SU-DHL-6 (cell line): ENCODE measurements around the gene LHX4.

Experiments
- H2AFZ ChIP-seq: fragments of 200-600 bp; sonication (generic); 2 replicates; pipeline ENCODE4 v1.6.1; 2014; ENCODE audit warnings: low read depth, mild to moderate bottlenecking, moderate library complexity, mixed read lengths, antibody characterized with exemption, low read length; ENCODE audit not compliant: severe bottlenecking
- H3F3A ChIP-seq: fragments of 200-600 bp; shearing (Covaris generic); 2 replicates; pipeline ENCODE4 v1.6.0; 2016; ENCODE audit warnings: antibody characterized with exemption, mild to moderate bottlenecking; ENCODE audit not compliant: insufficient read depth
- H3K27ac ChIP-seq: fragments of 200-600 bp; sonication (generic); 2 replicates; pipeline ENCODE4 v1.5.1; 2016; ENCODE audit warnings: low read depth, mild to moderate bottlenecking, low read length, moderate library complexity, mixed read lengths
- H3K27me3 ChIP-seq: fragments of 200-600 bp; sonication (generic), shearing (Covaris generic); 2 replicates; pipeline ENCODE4 v1.6.0; 2014; ENCODE audit warnings: mild to moderate bottlenecking, low read length
- H3K36me3 ChIP-seq: fragments of 200-600 bp; sonication (generic); 2 replicates; pipeline ENCODE4 v1.6.1; 2014; ENCODE audit warnings: mild to moderate bottlenecking, low read length, mixed read lengths
- H3K4me2 ChIP-seq: fragments of 300-600, 200-600 bp; shearing (Covaris generic), sonication (generic); 2 replicates; pipeline ENCODE4 v1.6.0; 2014; ENCODE audit warnings: low read length, low read depth, mild to moderate bottlenecking; ENCODE audit not compliant: poor library complexity, severe bottlenecking
- H3K4me3 ChIP-seq: fragments of 200-600 bp; sonication (generic); 2 replicates; pipeline ENCODE4 v1.5.1; 2014; ENCODE audit warnings: antibody characterized with exemption, low read length, mild to moderate bottlenecking, mixed read lengths; ENCODE audit not compliant: insufficient read depth, poor library complexity, severe bottlenecking
- H3K79me2 ChIP-seq: fragments of 200-600 bp; sonication (generic); 2 replicates; pipeline ENCODE4 v1.6.1; 2014; ENCODE audit warnings: mild to moderate bottlenecking, low read length, moderate library complexity; ENCODE audit not compliant: insufficient read depth
- H3K9ac ChIP-seq: fragments of 200-600 bp; sonication (generic); 2 replicates; pipeline ENCODE4 v1.7.0; 2014; ENCODE audit warnings: mild to moderate bottlenecking, low read length
- H3K9me2 ChIP-seq: fragments of 200-600 bp; sonication (generic); replicated peaks from 2 replicates; pipeline ENCODE4 v1.6.1; 2014; ENCODE audit warnings: low read length; ENCODE audit not compliant: insufficient read depth
- H3K9me3 ChIP-seq: fragments of 200-600 bp; sonication (generic); 2 replicates; pipeline ENCODE4 v1.6.1; 2014; ENCODE audit warnings: low read length, mixed read lengths; ENCODE audit not compliant: insufficient read depth
- H4K20me1 ChIP-seq: fragments of 200-600 bp; sonication (generic); 2 replicates; pipeline ENCODE4 v1.6.1; 2014; ENCODE audit warnings: low read depth, mild to moderate bottlenecking, antibody characterized with exemption, low read length, moderate library complexity, mixed read lengths
- CTCF ChIP-seq: fragments of 200-600 bp; sonication (generic); IDR thresholded peaks from one replicate; pipeline ENCODE4 v1.5.1; 2017; ENCODE audit warnings: antibody characterized with exemption, mild to moderate bottlenecking, low read length, moderate library complexity; ENCODE audit not compliant: insufficient read depth, poor library complexity, severe bottlenecking
- EZH2phosphoT487 ChIP-seq: fragments of 200-600 bp; sonication (generic), shearing (Covaris generic); conservative IDR thresholded peaks from 2 replicates; pipeline ENCODE4 v1.6.1; 2018; ENCODE audit warnings: mild to moderate bottlenecking, antibody characterized with exemption, low read length, moderate library complexity, mixed read lengths

Gene LHX4

GRCh38 chr1:180310095-180310494 is 80.0 kb downstream of the LHX4 start:
- TF ChIP-seq CTCF (no peak), EZH2phosphoT487 (no peak)
- Histone ChIP-seq H3K27me3 (no peaks in the 10 kb centered on the region), H3K36me3 (peaks cover 3% of the 10 kb centered on the region; the same call in 1 of the 2 replicates), H3K27ac (no peak overlapping the region), H3K4me2 (no peak overlapping the region), H3K9ac (no peak overlapping the region), H3K9me3 (no peaks in the 10 kb centered on the region), H3F3A (no peaks in the 10 kb centered on the region), H4K20me1 (no peaks in the 10 kb centered on the region), H3K79me2 (no peaks in the 10 kb centered on the region; the same call in 1 of the 2 replicates), H3K9me2 (no peaks in the 10 kb centered on the region), H2AFZ (no peak overlapping the region), H3K4me3 (no peak overlapping the region)

GRCh38 chr1:180311011-180311730 is 81.1 kb downstream of the LHX4 start:
- Histone ChIP-seq H3K9ac (no peak overlapping the region), H3K27me3 (no peaks in the 10 kb centered on the region), H3K27ac (no peak overlapping the region), H2AFZ (no peak overlapping the region), H3K79me2 (no peaks in the 10 kb centered on the region; the same call in 1 of the 2 replicates), H4K20me1 (no peaks in the 10 kb centered on the region), H3K9me3 (no peaks in the 10 kb centered on the region), H3K4me3 (no peak overlapping the region), H3F3A (no peaks in the 10 kb centered on the region), H3K4me2 (no peak overlapping the region), H3K36me3 (peaks cover 3% of the 10 kb centered on the region; the same call in 1 of the 2 replicates), H3K9me2 (no peaks in the 10 kb centered on the region)
- no peak for TF ChIP-seq CTCF
- no peak for TF ChIP-seq EZH2phosphoT487

DNA sequence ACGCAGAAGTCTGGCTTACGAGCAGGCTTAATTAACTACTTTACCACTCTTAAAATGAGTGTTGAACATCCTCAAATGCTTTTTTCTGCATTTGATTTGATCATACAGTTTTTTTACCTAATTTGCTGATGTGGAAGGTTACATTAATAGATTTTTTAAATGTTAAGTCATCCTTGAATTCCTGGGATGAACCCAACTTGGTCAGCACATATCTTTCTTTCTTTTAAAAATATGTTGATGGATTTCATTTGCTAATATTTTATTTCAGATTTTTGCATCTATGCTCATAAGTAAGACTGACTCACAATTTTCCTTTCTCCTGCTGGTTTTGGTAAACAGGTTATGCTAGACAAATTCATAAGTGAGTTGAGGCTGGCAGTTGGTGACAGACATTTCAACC is 82.9 kb downstream of the LHX4 start:
- no peak overlapping the region for H3K9ac ChIP-seq
- no peak for TF ChIP-seq CTCF
- no peak for TF ChIP-seq EZH2phosphoT487
- H3K27ac ChIP-seq = no peak overlapping the region
- no peak overlapping the region for H3K4me2 ChIP-seq
- no peak overlapping the region for H3K4me3 ChIP-seq
- H4K20me1 ChIP-seq = no peaks in the 10 kb centered on the region
- no peak overlapping the region for H2AFZ ChIP-seq
- no peaks in the 10 kb centered on the region for H3K27me3 ChIP-seq
- H3F3A ChIP-seq = no peaks in the 10 kb centered on the region
- H3K36me3 ChIP-seq = no peaks in the 10 kb centered on the region; the same call in 1 of the 2 replicates
- H3K9me3 ChIP-seq = no peaks in the 10 kb centered on the region
- no peaks in the 10 kb centered on the region for H3K9me2 ChIP-seq
- H3K79me2 ChIP-seq = no peaks in the 10 kb centered on the region
